ENCODE measurements around the gene VAMP3. TPM values are rescaled to one million over a fixed set of nuclear protein-coding genes. Genes with fewer than 3 reads are reported as not detected.

Gene VAMP3
- total and polyA plus RNA-seq, 4 donors = 17.4 to 38.4 (median 25.9) TPM

DNA sequence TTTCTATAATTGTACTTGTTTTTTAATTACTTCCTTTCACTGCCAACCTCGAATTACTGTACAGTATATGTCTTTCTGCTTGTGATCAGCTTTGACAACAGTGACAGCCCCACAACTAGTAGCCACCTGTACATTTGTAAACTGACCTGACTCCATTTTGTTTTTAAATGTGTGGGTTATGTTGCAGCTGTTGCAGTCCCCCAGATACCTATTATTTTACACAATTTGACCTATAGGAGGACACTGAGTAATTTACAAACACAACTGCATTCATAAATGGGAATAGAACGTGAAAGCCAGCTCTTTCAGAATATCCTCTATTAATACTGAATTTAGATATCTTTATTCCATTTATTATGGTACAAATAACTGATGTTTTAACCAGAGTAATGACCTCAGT, 2.5 kb upstream of the VAMP3 start:
- Histone ChIP-seq H3K27me3 (ENCODE audit: control insufficient read depth in 4 of 4, insufficient read depth in 4 of 4, low read length in 3 of 4) (no peaks in the 10 kb centered on the region), H3K4me1 (ENCODE audit: control insufficient read depth in 4 of 4, insufficient read depth in 4 of 4, low read length in 3 of 4) (peaks cover 0 to 20% (median 11%) of the 10 kb centered on the region in 4 donors), H3K27ac (ENCODE audit: low read depth in 1 of 2, low read length in 2 of 2) (no peak overlapping the region), H3K36me3 (ENCODE audit: control insufficient read depth in 4 of 4, insufficient read depth in 3 of 4, low read depth in 1 of 4, low read length in 3 of 4) (peaks cover 0 to 2% (median 0%) of the 10 kb centered on the region in 4 donors), H3K9ac (ENCODE audit: low read depth in 1 of 2, low read length in 2 of 2) (no peak overlapping the region), H3K9me3 (ENCODE audit: control insufficient read depth in 4 of 4, low read length in 3 of 4) (no peaks in the 10 kb centered on the region), H3K4me3 (ENCODE audit: low read depth in 1 of 3, low read length in 3 of 3) (no peak overlapping the region)
- 69% methylated on average over 2 of the region's 2 CpGs for WGBS
- TF ChIP-seq, protein P1, sequence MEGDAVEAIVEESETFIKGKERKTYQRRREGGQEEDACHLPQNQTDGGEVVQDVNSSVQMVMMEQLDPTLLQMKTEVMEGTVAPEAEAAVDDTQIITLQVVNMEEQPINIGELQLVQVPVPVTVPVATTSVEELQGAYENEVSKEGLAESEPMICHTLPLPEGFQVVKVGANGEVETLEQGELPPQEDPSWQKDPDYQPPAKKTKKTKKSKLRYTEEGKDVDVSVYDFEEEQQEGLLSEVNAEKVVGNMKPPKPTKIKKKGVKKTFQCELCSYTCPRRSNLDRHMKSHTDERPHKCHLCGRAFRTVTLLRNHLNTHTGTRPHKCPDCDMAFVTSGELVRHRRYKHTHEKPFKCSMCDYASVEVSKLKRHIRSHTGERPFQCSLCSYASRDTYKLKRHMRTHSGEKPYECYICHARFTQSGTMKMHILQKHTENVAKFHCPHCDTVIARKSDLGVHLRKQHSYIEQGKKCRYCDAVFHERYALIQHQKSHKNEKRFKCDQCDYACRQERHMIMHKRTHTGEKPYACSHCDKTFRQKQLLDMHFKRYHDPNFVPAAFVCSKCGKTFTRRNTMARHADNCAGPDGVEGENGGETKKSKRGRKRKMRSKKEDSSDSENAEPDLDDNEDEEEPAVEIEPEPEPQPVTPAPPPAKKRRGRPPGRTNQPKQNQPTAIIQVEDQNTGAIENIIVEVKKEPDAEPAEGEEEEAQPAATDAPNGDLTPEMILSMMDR (IDR thresholded peaks at IDR 0.05; ENCODE audit: low read depth, low read length, missing input control) = no peak
- TF ChIP-seq JUND (IDR thresholded peaks at IDR 0.05) = no peak
- TF ChIP-seq TAF1 (conservative IDR thresholded peaks at IDR 0.05) = no peak
- TF ChIP-seq, protein P2, sequence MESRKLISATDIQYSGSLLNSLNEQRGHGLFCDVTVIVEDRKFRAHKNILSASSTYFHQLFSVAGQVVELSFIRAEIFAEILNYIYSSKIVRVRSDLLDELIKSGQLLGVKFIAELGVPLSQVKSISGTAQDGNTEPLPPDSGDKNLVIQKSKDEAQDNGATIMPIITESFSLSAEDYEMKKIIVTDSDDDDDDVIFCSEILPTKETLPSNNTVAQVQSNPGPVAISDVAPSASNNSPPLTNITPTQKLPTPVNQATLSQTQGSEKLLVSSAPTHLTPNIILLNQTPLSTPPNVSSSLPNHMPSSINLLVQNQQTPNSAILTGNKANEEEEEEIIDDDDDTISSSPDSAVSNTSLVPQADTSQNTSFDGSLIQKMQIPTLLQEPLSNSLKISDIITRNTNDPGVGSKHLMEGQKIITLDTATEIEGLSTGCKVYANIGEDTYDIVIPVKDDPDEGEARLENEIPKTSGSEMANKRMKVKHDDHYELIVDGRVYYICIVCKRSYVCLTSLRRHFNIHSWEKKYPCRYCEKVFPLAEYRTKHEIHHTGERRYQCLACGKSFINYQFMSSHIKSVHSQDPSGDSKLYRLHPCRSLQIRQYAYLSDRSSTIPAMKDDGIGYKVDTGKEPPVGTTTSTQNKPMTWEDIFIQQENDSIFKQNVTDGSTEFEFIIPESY (IDR thresholded peaks at IDR 0.05) = no peak
- no peak for TF ChIP-seq HNF4A (conservative IDR thresholded peaks at IDR 0.05)
- no peak for TF ChIP-seq HNF4G (IDR thresholded peaks at IDR 0.05)
- TF ChIP-seq RXRA (IDR thresholded peaks at IDR 0.05) = no peak
- no peak for TF ChIP-seq FOXA2 (IDR thresholded peaks at IDR 0.05)
- TF ChIP-seq, protein P3, sequence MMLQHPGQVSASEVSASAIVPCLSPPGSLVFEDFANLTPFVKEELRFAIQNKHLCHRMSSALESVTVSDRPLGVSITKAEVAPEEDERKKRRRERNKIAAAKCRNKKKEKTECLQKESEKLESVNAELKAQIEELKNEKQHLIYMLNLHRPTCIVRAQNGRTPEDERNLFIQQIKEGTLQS (IDR thresholded peaks at IDR 0.05) = no peak
- TF ChIP-seq, protein P4, sequence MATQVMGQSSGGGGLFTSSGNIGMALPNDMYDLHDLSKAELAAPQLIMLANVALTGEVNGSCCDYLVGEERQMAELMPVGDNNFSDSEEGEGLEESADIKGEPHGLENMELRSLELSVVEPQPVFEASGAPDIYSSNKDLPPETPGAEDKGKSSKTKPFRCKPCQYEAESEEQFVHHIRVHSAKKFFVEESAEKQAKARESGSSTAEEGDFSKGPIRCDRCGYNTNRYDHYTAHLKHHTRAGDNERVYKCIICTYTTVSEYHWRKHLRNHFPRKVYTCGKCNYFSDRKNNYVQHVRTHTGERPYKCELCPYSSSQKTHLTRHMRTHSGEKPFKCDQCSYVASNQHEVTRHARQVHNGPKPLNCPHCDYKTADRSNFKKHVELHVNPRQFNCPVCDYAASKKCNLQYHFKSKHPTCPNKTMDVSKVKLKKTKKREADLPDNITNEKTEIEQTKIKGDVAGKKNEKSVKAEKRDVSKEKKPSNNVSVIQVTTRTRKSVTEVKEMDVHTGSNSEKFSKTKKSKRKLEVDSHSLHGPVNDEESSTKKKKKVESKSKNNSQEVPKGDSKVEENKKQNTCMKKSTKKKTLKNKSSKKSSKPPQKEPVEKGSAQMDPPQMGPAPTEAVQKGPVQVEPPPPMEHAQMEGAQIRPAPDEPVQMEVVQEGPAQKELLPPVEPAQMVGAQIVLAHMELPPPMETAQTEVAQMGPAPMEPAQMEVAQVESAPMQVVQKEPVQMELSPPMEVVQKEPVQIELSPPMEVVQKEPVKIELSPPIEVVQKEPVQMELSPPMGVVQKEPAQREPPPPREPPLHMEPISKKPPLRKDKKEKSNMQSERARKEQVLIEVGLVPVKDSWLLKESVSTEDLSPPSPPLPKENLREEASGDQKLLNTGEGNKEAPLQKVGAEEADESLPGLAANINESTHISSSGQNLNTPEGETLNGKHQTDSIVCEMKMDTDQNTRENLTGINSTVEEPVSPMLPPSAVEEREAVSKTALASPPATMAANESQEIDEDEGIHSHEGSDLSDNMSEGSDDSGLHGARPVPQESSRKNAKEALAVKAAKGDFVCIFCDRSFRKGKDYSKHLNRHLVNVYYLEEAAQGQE (IDR thresholded peaks at IDR 0.05) = no peak
- no peak for TF ChIP-seq YY1 (IDR thresholded peaks at IDR 0.05)
- no peak for TF ChIP-seq NR2F2 (IDR thresholded peaks at IDR 0.05)
- TF ChIP-seq RAD21 (IDR thresholded peaks at IDR 0.05) = no peak
- no peak for TF ChIP-seq EGR1 (IDR thresholded peaks at IDR 0.05; ENCODE audit: low read depth in 2 of 2)
- no peak for DNase-seq (ENCODE audit: low spot score)

DNA sequence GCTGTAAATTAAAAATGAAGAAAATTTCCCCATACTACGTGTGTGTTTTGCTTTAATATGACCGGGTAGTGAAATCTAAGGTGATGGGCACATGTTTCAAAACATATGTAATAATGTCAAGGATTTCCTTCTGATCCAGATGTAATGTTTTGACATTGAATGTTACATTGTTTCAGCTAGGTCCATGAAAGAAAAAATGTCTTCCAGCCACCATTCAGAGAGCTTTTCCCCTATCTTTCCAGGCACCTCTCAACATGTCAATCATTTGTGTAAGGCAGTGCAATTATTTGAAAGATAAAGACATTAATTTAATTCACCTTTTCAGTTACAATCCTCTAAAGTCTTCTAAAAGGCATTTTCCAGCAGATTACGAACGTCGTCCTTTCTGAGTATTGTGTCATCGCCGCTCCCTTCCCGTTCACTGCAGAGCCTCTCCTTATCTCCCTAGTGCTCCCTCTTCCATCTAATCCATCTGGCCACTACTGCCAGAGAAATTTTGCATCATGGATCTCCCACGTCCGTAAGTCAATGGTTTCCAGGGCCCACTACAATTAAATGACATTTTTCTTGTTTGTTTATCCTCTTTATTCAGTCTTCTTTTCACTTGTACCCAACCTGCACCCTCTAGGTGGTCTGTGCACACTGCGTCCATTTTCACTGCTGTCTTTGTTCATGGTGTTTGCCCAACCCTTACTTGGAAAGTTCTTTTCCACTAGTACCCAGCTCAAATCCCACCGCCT, 1.3 kb upstream of the VAMP3 start:
- no peak for DNase-seq (ENCODE audit: low spot score)
- H3K27ac ChIP-seq (ENCODE audit: low read depth in 1 of 2, low read length in 2 of 2) = no peak overlapping the region
- no peak overlapping the region for H3K9ac ChIP-seq (ENCODE audit: low read depth in 1 of 2, low read length in 2 of 2)
- H3K27me3 ChIP-seq (ENCODE audit: control insufficient read depth in 4 of 4, insufficient read depth in 4 of 4, low read length in 3 of 4) = no peaks in the 10 kb centered on the region
- H3K9me3 ChIP-seq (ENCODE audit: control insufficient read depth in 4 of 4, low read length in 3 of 4) = no peaks in the 10 kb centered on the region
- no peak overlapping the region for H3K4me3 ChIP-seq (ENCODE audit: low read depth in 1 of 3, low read length in 3 of 3)
- H3K4me1 ChIP-seq (ENCODE audit: control insufficient read depth in 4 of 4, insufficient read depth in 4 of 4, low read length in 3 of 4) = peaks cover 0 to 20% (median 11%) of the 10 kb centered on the region in 4 donors
- WGBS = 94% methylated on average over 12 of the region's 12 CpGs
- TF ChIP-seq, protein P1 (IDR thresholded peaks at IDR 0.05; ENCODE audit: low read depth, low read length, missing input control) = no peak
- no peak for TF ChIP-seq TAF1 (conservative IDR thresholded peaks at IDR 0.05)
- TF ChIP-seq, protein P5, sequence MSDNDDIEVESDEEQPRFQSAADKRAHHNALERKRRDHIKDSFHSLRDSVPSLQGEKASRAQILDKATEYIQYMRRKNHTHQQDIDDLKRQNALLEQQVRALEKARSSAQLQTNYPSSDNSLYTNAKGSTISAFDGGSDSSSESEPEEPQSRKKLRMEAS (IDR thresholded peaks at IDR 0.05) = no peak
- TF ChIP-seq YY1 (IDR thresholded peaks at IDR 0.05) = peak; percentile 2
- no peak for TF ChIP-seq RXRA (IDR thresholded peaks at IDR 0.05)
- TF ChIP-seq, protein P2 (IDR thresholded peaks at IDR 0.05) = no peak
- TF ChIP-seq FOXA2 (IDR thresholded peaks at IDR 0.05) = no peak
- no peak for TF ChIP-seq FOXA1 (IDR thresholded peaks at IDR 0.05)
- H3K36me3 ChIP-seq (ENCODE audit: control insufficient read depth in 4 of 4, insufficient read depth in 3 of 4, low read depth in 1 of 4, low read length in 3 of 4) = peaks cover 0 to 5% (median 2%) of the 10 kb centered on the region in 4 donors

Measured in liver (tissue), 9 donors.